ENCODE data around the gene USP40.

USP40 gene

DNA sequence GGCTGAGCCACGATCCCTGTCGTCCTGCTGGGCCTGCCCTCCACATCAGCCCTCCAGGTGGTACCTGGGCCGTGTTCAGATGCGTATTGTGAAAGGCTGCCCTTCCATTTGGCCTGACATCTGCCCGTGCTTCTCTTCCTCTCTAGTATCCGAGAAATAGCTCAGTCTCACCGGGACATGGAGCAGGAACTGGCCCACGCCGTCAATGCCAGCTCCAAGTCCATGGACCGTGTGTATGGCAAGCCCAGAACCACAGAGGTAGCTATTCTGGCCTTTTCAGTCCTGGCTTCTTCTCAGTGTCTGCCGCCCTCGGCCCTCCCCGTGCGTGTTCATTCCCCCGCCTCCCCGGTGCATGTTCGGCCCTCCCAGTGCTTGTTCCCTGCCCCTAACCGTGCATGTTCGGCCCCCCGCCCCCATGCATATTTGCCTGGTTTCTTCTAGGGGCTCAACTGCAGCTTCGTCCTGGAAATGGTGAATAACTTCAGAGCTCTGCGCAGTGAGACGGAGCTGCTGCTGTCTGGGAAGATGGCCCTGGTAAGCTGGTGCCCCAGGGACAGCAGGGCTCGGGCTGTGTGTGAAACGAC lies 104.3 kb downstream of the USP40 start:
- no peak overlapping the region for H2AFZ ChIP-seq (ENCODE audit: low read length)
- no peak overlapping the region for H2AK5ac ChIP-seq (ENCODE audit: low read depth, low read length)
- H3K18ac ChIP-seq (ENCODE audit: low read length) = peak overlapping the region; percentile 65
- peaks cover 0 to 4% of the 10 kb centered on the region in 2 donors for H3K9me3 ChIP-seq (replicated peaks in 1 of 2; ENCODE audit: control insufficient read depth in 2 of 2, insufficient read depth in 1 of 2, low read depth in 1 of 2, low read length in 2 of 2)
- peaks cover 34 to 81% of the 10 kb centered on the region in 2 donors for H3K36me3 ChIP-seq (replicated peaks in 1 of 2; ENCODE audit: control insufficient read depth in 2 of 2, insufficient read depth in 2 of 2, low read length in 2 of 2)
- DNase-seq (ENCODE audit: low spot score) = no peak
- peak overlapping the region; percentile 49 for H3K23ac ChIP-seq (ENCODE audit: low read depth, low read length, poor library complexity)
- no peak overlapping the region for H3K27ac ChIP-seq (replicated peaks; ENCODE audit: low read length)
- no peak overlapping the region for H3K4ac ChIP-seq (ENCODE audit: low read length)
- WGBS, 2 donors (ENCODE audit: extremely low coverage in 2 of 2, insufficient read length in 2 of 2, insufficient replicate concordance in 1 of 2) = no CpG with 5 or more reads among the region's 25 CpGs
- peaks cover 0 to 2% of the 10 kb centered on the region in 2 donors for H3K4me1 ChIP-seq (ENCODE audit: control insufficient read depth in 2 of 2, insufficient read depth in 1 of 2, low read depth in 1 of 2, low read length in 2 of 2)
- no peak overlapping the region for H3K4me2 ChIP-seq (ENCODE audit: insufficient read depth, low read length, poor library complexity, severe bottlenecking)
- no peak overlapping the region for H2BK15ac ChIP-seq (ENCODE audit: low read length)
- H4K8ac ChIP-seq (ENCODE audit: low read depth, low read length) = no peak overlapping the region
- no peak overlapping the region for H3K4me3 ChIP-seq (ENCODE audit: low read length in 2 of 2)
- H2BK120ac ChIP-seq (ENCODE audit: low read depth, low read length) = no peak overlapping the region
- no peak overlapping the region for H2BK5ac ChIP-seq (ENCODE audit: low read length)
- no peaks in the 10 kb centered on the region for H3K79me1 ChIP-seq (ENCODE audit: low read depth, low read length)
- H4K91ac ChIP-seq (ENCODE audit: low read depth, low read length, poor library complexity) = no peak overlapping the region
- peak overlapping the region; percentile 51 for H3K9ac ChIP-seq (ENCODE audit: low read depth, low read length, poor library complexity)
- no peak overlapping the region for H2BK12ac ChIP-seq (ENCODE audit: low read length)
- no peaks in the 10 kb centered on the region for H3K27me3 ChIP-seq (ENCODE audit: control insufficient read depth in 3 of 3, insufficient read depth in 3 of 3, low read depth in 1 of 3, low read length in 3 of 3)
- no peak overlapping the region for H3K14ac ChIP-seq (ENCODE audit: low read length)

DNA sequence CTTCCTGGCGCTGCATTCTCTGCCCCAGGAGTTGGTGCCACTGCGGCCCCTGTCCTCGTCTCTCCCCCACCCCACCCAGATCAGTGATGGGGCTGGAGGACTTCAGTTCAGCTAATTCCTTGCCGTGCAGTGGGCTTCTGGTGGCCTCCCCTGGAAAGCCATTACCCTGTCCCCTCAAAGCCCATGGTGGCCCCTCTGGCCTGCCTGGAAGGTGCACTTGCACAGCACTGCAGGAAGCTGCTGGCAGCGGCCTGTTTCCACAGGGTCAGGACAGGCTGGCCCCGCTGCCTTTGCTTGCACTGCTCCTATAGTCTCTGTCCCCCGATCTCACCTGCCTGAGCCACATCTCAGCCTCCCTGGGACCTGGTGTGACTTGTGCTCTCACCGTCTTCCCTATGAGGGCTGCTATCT lies 105.1 kb downstream of the USP40 start:
- no peaks in the 10 kb centered on the region for H3K79me1 ChIP-seq (ENCODE audit: low read depth, low read length)

DNA sequence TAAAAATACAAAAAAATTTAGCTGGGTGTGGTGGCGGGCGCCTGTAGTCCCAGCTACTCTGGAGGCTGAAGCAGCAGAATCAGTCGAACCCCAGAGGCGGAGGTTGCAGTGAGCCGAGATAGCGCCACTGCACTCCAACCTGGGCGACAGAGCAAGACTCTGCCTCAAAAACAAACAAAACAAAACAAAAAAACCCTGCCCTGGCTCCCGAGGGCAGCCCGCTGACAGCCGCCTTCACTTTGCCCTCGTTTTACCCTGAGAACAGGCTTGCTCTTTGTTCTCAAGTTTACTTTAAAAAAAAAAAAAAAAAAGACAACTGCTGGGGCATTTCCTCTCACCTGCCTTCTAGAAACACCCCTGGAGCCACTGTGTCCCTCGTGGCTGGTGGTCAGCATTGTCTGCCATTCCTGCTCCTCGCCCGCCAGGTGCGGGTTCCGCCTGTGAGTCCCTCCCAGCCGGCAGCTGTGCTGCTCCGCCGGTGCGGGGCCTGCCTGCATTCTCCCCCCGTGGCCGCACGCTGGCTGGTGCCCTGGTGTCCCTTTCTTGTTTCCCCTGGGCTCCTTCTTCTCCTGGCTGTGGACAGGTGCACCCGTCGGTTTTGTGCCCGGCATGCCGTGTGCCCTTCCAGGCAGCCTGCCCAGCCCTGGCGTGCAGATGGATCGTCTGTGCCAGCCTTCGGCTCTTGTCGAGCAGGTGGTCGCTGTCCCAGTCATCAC lies 105.7 kb downstream of the USP40 start:
- peaks cover 35 to 81% of the 10 kb centered on the region in 2 donors for H3K36me3 ChIP-seq (replicated peaks in 1 of 2; ENCODE audit: control insufficient read depth in 2 of 2, insufficient read depth in 2 of 2, low read length in 2 of 2)
- peak overlapping the region; percentile 87 for H3K23ac ChIP-seq (ENCODE audit: low read depth, low read length, poor library complexity)
- H3K4me1 ChIP-seq (ENCODE audit: control insufficient read depth in 2 of 2, insufficient read depth in 1 of 2, low read depth in 1 of 2, low read length in 2 of 2) = peaks cover 0 to 8% of the 10 kb centered on the region in 2 donors
- no peak overlapping the region for H2AFZ ChIP-seq (ENCODE audit: low read length)
- H2BK120ac ChIP-seq (ENCODE audit: low read depth, low read length) = no peak overlapping the region
- H2BK12ac ChIP-seq (ENCODE audit: low read length) = no peak overlapping the region
- H3K79me1 ChIP-seq (ENCODE audit: low read depth, low read length) = no peaks in the 10 kb centered on the region
- no peak overlapping the region for H3K18ac ChIP-seq (ENCODE audit: low read length)
- no peak overlapping the region for H3K4me2 ChIP-seq (ENCODE audit: insufficient read depth, low read length, poor library complexity, severe bottlenecking)
- no peaks in the 10 kb centered on the region for H3K27me3 ChIP-seq (ENCODE audit: control insufficient read depth in 3 of 3, insufficient read depth in 3 of 3, low read depth in 1 of 3, low read length in 3 of 3)
- peak overlapping the region; percentile 75 for H2BK5ac ChIP-seq (ENCODE audit: low read length)
- no peak overlapping the region for H3K4me3 ChIP-seq (ENCODE audit: low read length in 2 of 2)
- H4K91ac ChIP-seq (ENCODE audit: low read depth, low read length, poor library complexity) = no peak overlapping the region
- H2AK5ac ChIP-seq (ENCODE audit: low read depth, low read length) = no peak overlapping the region
- H3K27ac ChIP-seq (replicated peaks; ENCODE audit: low read length) = no peak overlapping the region
- no peak overlapping the region for H3K9ac ChIP-seq (ENCODE audit: low read depth, low read length, poor library complexity)
- no peaks in the 10 kb centered on the region for H3K9me3 ChIP-seq (replicated peaks in 1 of 2; ENCODE audit: control insufficient read depth in 2 of 2, insufficient read depth in 1 of 2, low read depth in 1 of 2, low read length in 2 of 2)
- H2BK15ac ChIP-seq (ENCODE audit: low read length) = no peak overlapping the region
- WGBS, 2 donors (ENCODE audit: extremely low coverage in 2 of 2, insufficient read length in 2 of 2, insufficient replicate concordance in 1 of 2) = no CpG with 5 or more reads among the region's 32 CpGs
- DNase-seq (ENCODE audit: low spot score) = no peak
- no peak overlapping the region for H4K8ac ChIP-seq (ENCODE audit: low read depth, low read length)
- H3K4ac ChIP-seq (ENCODE audit: low read length) = no peak overlapping the region
- H3K14ac ChIP-seq (ENCODE audit: low read length) = no peak overlapping the region

More for the DNA sequence above, 105.1 kb downstream of the USP40 start:
- Histone ChIP-seq H3K27ac (replicated peaks; ENCODE audit: low read length) (no peak overlapping the region), H3K4me3 (ENCODE audit: low read length in 2 of 2) (no peak overlapping the region), H3K18ac (ENCODE audit: low read length) (peak overlapping the region; percentile 13), H3K4me1 (ENCODE audit: control insufficient read depth in 2 of 2, insufficient read depth in 1 of 2, low read depth in 1 of 2, low read length in 2 of 2) (peaks cover 0 to 8% of the 10 kb centered on the region in 2 donors), H3K4me2 (ENCODE audit: insufficient read depth, low read length, poor library complexity, severe bottlenecking) (no peak overlapping the region), H2BK15ac (ENCODE audit: low read length) (no peak overlapping the region), H3K23ac (ENCODE audit: low read depth, low read length, poor library complexity) (no peak overlapping the region), H2BK12ac (ENCODE audit: low read length) (no peak overlapping the region), H3K27me3 (ENCODE audit: control insufficient read depth in 3 of 3, insufficient read depth in 3 of 3, low read depth in 1 of 3, low read length in 3 of 3) (no peaks in the 10 kb centered on the region), H4K8ac (ENCODE audit: low read depth, low read length) (no peak overlapping the region), H3K9ac (ENCODE audit: low read depth, low read length, poor library complexity) (no peak overlapping the region), H3K14ac (ENCODE audit: low read length) (peak overlapping the region; percentile 38), H2BK5ac (ENCODE audit: low read length) (no peak overlapping the region), H3K4ac (ENCODE audit: low read length) (no peak overlapping the region), H2BK120ac (ENCODE audit: low read depth, low read length) (no peak overlapping the region), H4K91ac (ENCODE audit: low read depth, low read length, poor library complexity) (no peak overlapping the region), H3K36me3 (replicated peaks in 1 of 2; ENCODE audit: control insufficient read depth in 2 of 2, insufficient read depth in 2 of 2, low read length in 2 of 2) (peaks cover 33 to 82% of the 10 kb centered on the region in 2 donors), H2AK5ac (ENCODE audit: low read depth, low read length) (no peak overlapping the region), H2AFZ (ENCODE audit: low read length) (no peak overlapping the region), H3K9me3 (replicated peaks in 1 of 2; ENCODE audit: control insufficient read depth in 2 of 2, insufficient read depth in 1 of 2, low read depth in 1 of 2, low read length in 2 of 2) (peaks cover 0 to 2% of the 10 kb centered on the region in 2 donors)
- no peak for DNase-seq (ENCODE audit: low spot score)
- no CpG with 5 or more reads among the region's 8 CpGs for WGBS, 2 donors (ENCODE audit: extremely low coverage in 2 of 2, insufficient read length in 2 of 2, insufficient replicate concordance in 1 of 2)

DNA sequence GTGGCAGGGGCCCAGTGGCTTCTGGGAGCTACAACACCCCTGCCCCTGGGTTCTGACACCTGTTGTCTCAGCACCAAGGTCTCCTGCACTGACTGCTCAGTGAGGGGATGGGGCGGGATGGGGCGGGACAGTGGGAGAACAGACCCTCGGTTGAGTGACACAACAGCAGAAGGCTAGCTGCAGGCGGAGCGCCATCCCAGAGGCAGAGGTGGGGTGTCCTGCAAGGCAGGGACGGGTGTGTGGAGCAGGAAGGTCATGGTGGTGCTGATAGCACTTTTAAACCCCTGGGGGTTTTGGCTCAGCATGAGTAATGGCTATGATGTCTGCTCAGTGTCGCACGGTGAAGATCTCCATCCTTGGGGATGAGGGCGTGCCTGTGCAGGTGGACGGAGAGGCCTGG lies 107.2 kb downstream of the USP40 start:
- H3K79me1 ChIP-seq (ENCODE audit: low read depth, low read length) = no peaks in the 10 kb centered on the region
- H3K4me3 ChIP-seq (ENCODE audit: low read length in 2 of 2) = no peak overlapping the region
- H3K18ac ChIP-seq (ENCODE audit: low read length) = no peak overlapping the region
- H3K36me3 ChIP-seq (replicated peaks in 1 of 2; ENCODE audit: control insufficient read depth in 2 of 2, insufficient read depth in 2 of 2, low read length in 2 of 2) = peaks cover 37 to 83% of the 10 kb centered on the region in 2 donors
- H2AFZ ChIP-seq (ENCODE audit: low read length) = no peak overlapping the region
- H3K27me3 ChIP-seq (ENCODE audit: control insufficient read depth in 3 of 3, insufficient read depth in 3 of 3, low read depth in 1 of 3, low read length in 3 of 3) = no peaks in the 10 kb centered on the region
- H3K4me2 ChIP-seq (ENCODE audit: insufficient read depth, low read length, poor library complexity, severe bottlenecking) = no peak overlapping the region
- no peak for DNase-seq (ENCODE audit: low spot score)
- H3K27ac ChIP-seq (replicated peaks; ENCODE audit: low read length) = no peak overlapping the region
- H3K4ac ChIP-seq (ENCODE audit: low read length) = no peak overlapping the region
- H4K91ac ChIP-seq (ENCODE audit: low read depth, low read length, poor library complexity) = no peak overlapping the region
- no peak overlapping the region for H2BK120ac ChIP-seq (ENCODE audit: low read depth, low read length)
- H3K9ac ChIP-seq (ENCODE audit: low read depth, low read length, poor library complexity) = no peak overlapping the region
- WGBS, 2 donors (ENCODE audit: extremely low coverage in 2 of 2, insufficient read length in 2 of 2, insufficient replicate concordance in 1 of 2) = no CpG with 5 or more reads among the region's 10 CpGs
- no peak overlapping the region for H4K8ac ChIP-seq (ENCODE audit: low read depth, low read length)
- H2AK5ac ChIP-seq (ENCODE audit: low read depth, low read length) = no peak overlapping the region
- H3K14ac ChIP-seq (ENCODE audit: low read length) = no peak overlapping the region
- no peak overlapping the region for H3K23ac ChIP-seq (ENCODE audit: low read depth, low read length, poor library complexity)
- H2BK5ac ChIP-seq (ENCODE audit: low read length) = no peak overlapping the region
- H2BK15ac ChIP-seq (ENCODE audit: low read length) = no peak overlapping the region
- peaks cover 0 to 8% of the 10 kb centered on the region in 2 donors for H3K4me1 ChIP-seq (ENCODE audit: control insufficient read depth in 2 of 2, insufficient read depth in 1 of 2, low read depth in 1 of 2, low read length in 2 of 2)
- H3K9me3 ChIP-seq (replicated peaks in 1 of 2; ENCODE audit: control insufficient read depth in 2 of 2, insufficient read depth in 1 of 2, low read depth in 1 of 2, low read length in 2 of 2) = no peaks in the 10 kb centered on the region
- no peak overlapping the region for H2BK12ac ChIP-seq (ENCODE audit: low read length)

Data from neuronal stem cell (in vitro differentiated cells).